SH-SY5Y (cell line): Measurements from ENCODE around the gene SETD1B.

Source experiments
- GATA2 ChIP-seq: IDR thresholded peaks from 2 replicates; pipeline ENCODE4 v1.6.1; 2011; ENCODE audit warnings: mild to moderate bottlenecking, low read depth, low read length
- GATA3 ChIP-seq: IDR thresholded peaks from 2 replicates; pipeline ENCODE4 v1.6.1; 2011; ENCODE audit warnings: low read depth, mild to moderate bottlenecking, low read length, moderate library complexity

DNA sequence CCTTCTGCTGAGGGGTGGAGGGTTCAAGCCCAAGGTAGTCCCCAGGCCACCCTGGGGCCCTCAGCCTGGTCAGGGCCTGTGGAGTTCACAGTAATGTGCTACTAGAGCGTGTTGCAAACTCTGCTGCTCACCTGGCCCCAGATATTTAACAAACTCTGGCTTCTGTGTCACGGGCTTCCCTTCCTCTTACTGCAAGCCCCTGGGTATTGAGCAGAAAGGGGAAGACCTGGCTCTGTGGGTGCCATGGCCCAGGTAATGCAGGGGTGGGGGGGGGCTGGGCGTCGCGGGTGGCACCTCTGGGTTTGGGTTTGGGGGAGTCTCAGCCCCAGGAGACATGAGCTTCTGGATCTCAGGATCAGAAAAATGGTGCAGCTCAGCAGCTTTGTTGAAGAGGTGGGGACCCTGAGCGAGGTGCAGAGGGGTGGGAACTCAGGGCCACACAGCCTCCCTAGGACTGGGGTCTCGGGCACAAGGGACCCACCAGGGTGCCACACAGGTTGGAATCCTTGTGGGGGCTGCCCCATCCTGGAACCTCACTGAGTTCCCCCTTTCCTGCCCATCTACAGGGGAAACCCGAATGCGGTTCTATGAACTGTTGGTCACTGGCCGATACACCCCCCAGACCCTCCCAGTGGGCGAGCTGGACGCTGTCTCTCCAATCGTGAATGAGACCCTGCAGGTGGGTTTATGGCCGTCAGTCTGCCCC lies 4.0 kb downstream of the SETD1B start:
- TF ChIP-seq GATA2 (no peak), GATA3 (no peak)
